Dedifferentiated amniotic fluid mesenchymal stem cell (primary cell): Measurements from ENCODE around the gene KCP.

Source experiments
- DNase-seq: peaks from one replicate; pipeline ENCODE4 v3.0.0-alpha.2; 2016; ENCODE audit errors: extremely low spot score

The KCP gene

GRCh38 chr7:128827971-128828711 is 82.4 kb downstream of the KCP start:
- DNase-seq, result peak; percentile 66

GRCh38 chr7:128827248-128827958 is 83.1 kb downstream of the KCP start:
- peak; percentile 49 for DNase-seq

DNA sequence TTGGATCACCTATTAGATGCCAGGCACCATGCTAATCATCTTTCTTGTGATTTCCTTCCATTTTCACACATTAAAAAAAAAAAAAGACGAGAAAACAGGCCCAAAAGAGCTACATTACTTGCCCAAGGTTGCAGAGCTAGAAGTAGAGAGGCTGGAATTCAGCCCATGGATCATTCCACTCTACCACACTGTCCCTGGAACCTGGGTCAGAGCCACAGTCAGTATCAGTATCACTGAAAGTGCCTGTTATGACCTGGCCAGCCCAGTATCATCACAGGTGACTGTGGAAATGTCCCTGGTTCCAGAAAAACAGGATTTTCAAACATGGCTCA is 83.6 kb downstream of the KCP start:
- DNase-seq, result no peak
